ENCODE data around the gene MYL5.

DNA sequence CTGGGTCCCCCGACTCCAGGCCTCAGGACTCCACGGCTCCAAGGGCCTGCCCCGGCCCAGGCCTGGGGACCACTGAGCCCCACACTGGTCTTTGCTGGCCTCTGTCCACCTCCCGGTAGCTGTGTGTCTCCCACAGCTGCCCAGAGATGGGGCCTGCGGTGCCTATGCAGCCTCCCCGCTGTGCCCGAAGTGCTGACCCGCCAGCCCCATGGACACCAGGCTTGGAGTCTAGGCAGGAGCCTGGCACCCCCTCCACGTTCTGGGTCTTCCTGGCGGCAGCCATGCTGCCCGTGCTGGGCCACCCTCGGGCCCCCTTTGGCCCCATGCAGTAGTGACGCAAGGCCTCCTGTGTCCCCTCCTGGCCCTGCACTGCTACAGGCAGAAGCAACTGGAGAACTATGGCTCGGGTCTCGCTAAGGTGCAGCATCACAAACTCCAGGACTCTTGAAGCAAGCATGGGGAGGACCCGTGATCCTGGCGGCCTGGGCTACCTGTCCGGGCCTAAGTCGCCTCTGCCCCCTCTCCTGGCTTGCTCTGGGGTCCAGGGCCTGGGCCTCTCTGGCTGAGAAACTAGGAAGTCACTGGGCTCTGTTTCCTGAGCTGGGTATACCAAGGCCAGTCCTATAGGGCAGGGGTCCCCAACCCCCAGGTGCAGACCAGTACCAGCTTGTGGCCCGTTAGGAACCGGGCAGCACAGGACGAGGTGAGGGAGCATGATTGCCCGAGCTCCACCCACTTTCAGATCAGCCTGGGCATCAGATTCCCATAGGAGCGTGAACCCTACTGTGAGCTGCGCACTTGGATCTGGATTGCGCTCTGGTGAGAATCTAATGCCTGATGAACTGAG lies 917 bp downstream of the MYL5 start:
- TF ChIP-seq, protein P1, sequence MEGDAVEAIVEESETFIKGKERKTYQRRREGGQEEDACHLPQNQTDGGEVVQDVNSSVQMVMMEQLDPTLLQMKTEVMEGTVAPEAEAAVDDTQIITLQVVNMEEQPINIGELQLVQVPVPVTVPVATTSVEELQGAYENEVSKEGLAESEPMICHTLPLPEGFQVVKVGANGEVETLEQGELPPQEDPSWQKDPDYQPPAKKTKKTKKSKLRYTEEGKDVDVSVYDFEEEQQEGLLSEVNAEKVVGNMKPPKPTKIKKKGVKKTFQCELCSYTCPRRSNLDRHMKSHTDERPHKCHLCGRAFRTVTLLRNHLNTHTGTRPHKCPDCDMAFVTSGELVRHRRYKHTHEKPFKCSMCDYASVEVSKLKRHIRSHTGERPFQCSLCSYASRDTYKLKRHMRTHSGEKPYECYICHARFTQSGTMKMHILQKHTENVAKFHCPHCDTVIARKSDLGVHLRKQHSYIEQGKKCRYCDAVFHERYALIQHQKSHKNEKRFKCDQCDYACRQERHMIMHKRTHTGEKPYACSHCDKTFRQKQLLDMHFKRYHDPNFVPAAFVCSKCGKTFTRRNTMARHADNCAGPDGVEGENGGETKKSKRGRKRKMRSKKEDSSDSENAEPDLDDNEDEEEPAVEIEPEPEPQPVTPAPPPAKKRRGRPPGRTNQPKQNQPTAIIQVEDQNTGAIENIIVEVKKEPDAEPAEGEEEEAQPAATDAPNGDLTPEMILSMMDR (IDR thresholded peaks at IDR 0.05) = no peak
- no peak for TF ChIP-seq POLR2A (IDR thresholded peaks at IDR 0.05)
